GM19372 (cell line): ENCODE measurements around the gene CTU2.

Experiments
- ATAC-seq: cut with Tn5 transposase; IDR thresholded peaks from one replicate; pipeline ENCODE4 v1.9.1; 2021; ENCODE audit warnings: mild to moderate bottlenecking, low read depth, moderate library complexity; ENCODE audit not compliant: unreplicated experiment

Gene CTU2

DNA sequence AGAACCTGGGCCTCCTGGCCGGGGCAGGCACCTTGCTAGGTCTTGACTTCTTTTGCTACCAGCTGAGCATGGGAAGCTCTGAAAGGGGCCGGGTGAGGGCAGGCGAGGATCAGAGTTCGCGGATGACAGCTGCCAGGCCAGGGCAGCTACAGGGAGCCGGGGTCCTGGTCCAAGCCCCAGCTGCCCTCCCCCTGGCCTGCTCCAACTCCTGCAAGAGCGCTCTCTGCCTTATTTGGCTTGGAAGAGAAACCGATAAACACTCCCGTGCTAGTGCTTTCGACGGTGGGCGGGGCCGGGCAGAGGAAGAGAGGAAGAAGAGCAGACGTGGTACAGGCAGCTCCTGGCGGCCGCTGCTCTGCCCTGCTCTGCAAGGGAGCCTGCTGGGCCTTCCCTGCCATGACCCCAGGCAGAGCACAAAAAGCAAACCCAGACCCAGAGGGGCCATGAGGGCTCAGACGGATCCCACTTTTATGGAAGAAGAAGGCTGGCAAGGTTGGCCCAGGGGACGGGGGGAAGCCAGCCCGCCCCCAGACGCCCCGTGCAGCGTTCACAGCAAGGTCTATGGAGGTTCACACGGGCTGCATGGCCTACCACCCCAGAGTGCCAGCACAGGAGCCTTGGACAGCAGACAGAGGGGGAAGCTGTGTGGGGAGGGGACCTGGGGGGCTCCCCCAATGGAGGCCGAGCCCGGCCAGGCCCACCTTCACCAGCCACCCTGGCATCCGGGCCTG, 53.1 kb downstream of the CTU2 start:
- ATAC-seq, result no peak

GRCh38 chr16:88759976-88760350, 53.7 kb downstream of the CTU2 start:
- ATAC-seq, result no peak

GRCh38 chr16:88760424-88761142, 54.3 kb downstream of the CTU2 start:
- no peak for ATAC-seq

DNA sequence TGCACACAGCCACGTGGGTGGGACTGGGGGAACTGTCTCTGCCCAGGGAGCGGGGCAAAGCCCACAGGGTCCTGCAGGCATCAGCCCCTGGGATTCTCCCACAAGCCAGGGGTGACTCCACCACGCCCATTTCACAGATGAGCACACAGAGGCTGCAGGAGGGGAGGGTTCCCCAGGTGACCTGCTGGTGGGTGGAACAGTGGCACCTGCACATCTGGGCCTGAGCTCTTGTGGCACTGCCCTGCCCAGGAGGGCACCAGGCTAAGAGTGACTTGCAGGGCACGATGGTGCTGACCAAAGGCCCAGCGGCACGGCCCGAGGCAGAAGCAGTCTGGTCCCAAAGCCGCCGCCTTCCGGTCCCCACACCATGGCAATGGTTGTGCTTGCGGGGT, 54.8 kb downstream of the CTU2 start:
- no peak for ATAC-seq

- no peak for ATAC-seq
Measured at GRCh38 chr16:88761830-88762229, 55.5 kb downstream of the CTU2 start.

DNA sequence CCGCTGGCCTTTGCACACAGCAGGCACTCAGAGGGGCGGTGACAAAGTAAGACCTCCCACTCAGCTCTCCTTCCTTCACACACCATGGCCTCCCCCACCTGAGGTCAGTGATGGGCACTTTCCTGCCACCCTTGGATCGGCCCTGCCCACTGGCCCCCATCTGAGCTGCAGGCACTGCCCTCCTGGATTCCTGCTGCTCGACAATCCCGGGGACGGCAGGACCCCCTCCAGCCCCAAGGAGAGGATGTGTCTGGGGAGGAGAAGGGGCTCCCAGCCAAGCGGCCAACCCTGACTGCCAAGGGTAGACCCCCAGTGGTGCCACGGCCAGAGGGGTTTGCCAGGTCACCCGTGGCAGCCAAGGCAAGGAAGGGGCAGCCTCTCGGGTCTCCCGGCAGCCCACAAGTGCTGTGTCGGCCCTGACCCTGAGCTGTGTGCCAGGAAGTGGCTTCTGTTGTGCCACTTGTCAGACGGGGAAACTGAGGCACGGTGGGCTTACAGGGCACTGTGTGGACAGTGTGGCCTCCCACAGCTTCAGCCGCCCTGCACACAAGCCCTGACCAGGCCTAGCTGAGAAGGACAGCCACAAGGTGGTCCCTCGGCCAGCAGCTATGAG, 56.1 kb downstream of the CTU2 start:
- no peak for ATAC-seq

GRCh38 chr16:88762941-88763340, 56.6 kb downstream of the CTU2 start:
- ATAC-seq, result no peak

DNA sequence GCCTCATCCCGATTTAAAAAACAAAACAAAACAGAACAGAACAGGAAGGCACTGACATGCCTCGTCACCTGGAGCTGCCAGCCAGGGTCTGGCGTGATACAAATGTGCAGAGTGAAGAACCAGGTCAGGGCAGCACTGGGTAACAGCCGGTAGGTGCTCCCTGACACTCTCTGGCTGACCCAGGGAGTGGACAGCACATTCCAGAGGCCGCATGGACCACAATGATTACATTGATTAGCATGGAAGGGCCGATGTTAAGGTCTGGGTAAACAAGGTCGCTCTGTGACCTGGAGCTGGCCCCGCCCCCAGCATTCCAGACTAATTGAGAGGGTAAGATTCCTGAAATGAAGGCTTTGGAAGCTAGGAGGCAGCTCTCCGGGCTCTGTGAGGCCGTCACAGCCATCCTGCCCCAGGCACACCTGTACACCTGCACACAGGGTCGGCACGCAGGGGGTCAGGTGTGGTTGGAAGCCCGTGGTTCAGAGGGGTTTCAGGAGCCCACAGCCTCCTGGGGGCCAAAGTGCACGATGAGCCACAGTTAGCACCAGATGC, 57.3 kb downstream of the CTU2 start:
- no peak for ATAC-seq

DNA sequence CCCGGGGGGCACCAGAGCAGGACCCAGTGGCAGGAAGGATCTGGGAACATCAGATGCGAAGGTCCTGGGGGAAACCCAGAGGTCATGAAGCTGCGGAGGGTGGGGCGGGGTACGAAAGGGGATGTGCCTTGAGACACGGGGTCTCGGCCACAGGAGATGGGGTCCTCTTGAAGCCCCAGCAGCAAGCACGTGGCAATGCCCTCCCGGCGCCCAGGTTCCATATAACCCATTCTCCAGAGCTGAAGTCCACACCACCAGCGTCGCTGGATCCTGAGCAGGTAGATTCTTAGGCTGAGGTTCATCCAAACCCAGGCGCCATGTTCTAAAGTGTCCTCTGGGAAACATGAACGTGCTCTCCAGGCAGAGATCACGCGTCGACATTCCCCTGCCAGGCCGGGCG, 57.8 kb downstream of the CTU2 start:
- no peak for ATAC-seq

DNA sequence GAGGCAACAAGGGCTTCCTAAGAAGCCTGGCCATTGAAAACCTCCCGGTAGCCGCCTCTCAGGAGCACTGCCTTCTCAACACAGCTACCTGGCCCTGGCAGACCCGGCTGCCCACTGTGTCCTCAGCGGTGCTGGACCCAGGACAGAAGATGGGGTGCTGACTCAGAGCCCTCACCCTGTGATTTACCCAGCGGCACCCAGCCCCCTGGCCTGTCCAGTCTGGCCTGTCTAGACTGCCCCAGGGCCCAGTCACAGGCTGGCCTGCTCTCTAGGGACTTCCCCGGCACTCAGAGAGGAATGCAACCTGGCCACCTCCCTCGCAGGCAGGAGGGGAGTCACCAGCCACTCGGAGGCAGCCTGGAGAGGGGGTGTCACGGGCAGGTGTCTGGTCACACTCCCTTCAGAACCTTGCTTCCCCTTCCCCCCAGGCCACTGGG, 58.6 kb downstream of the CTU2 start:
- ATAC-seq, result no peak
